Right atrium auricular region (tissue), 2 donors: Measurements from ENCODE around the gene PGBD1. TPM values are rescaled to one million over a fixed set of nuclear protein-coding genes. Genes with fewer than 3 reads are reported as not detected.
A peak's percentile ranks its signal among the peaks of the same experiment; 100 is the strongest.

Experiments used
- DNase-seq: peaks from one replicate; pipeline ENCODE4 v3.0.0-alpha.2; 2019; ENCODE audit warnings: low spot score
- H3K27ac ChIP-seq, 2 donors: fragments of 200-600 bp; sonication (generic); 1 replicate in 1 of 2; 2 replicates in 1 of 2; pipeline ENCODE4 v1.5.1; 2016 to 2019
- H3K27me3 ChIP-seq, 2 donors: fragments of 200-600 bp; sonication (generic); one replicate each; pipeline versions ENCODE4 v1.5.1 to v1.6.0; 2017 to 2019
- H3K36me3 ChIP-seq: fragments of 200-600 bp; sonication (generic); one replicate; pipeline ENCODE4 v1.5.1; 2016
- H3K4me1 ChIP-seq, 2 donors: fragments of 200-600 bp; sonication (generic); one replicate each; pipeline versions ENCODE4 v1.5.1 to v1.6.0; 2017 to 2019
- H3K4me3 ChIP-seq, 2 donors: fragments of 200-600 bp; sonication (generic); 1 replicate in 1 of 2; 2 replicates in 1 of 2; pipeline ENCODE4 v1.5.1; 2017 to 2019; ENCODE audit warnings: mild to moderate bottlenecking in 1 of 2, moderate library complexity in 1 of 2
- H3K9me3 ChIP-seq, 2 donors: fragments of 200-600 bp; sonication (generic); one replicate each; pipeline ENCODE4 v1.5.1; 2019
- CTCF ChIP-seq, 2 donors: fragments of 200-600 bp; sonication (generic); IDR thresholded peaks; one replicate each; pipeline ENCODE4 v1.5.1; 2019; ENCODE audit warnings: antibody characterized with exemption in 2 of 2
- total RNA-seq, 2 donors: library from RNA; depleted of rRNA; stranded (reverse); fragments of >200 nt; gene quantifications; one replicate each; pipeline ENCODE4 v1.1.0, GENCODE V29; 2016

Gene PGBD1
- total RNA-seq, 2 donors from 2014 or later: 1.8 to 4.1 TPM

- Histone ChIP-seq H3K36me3 (peaks cover 10% of the 10 kb centered on the region), H3K27me3 (no peaks in the 10 kb centered on the region), H3K27ac (peak within 1 kb of the TSS; percentile 42 to 63), H3K4me1 (peaks cover 0 to 20% of the 10 kb centered on the region in 2 donors), H3K9me3 (no peaks in the 10 kb centered on the region), H3K4me3 (peak within 1 kb of the TSS; percentile 73 to 82)
- no peak for TF ChIP-seq CTCF (IDR thresholded peaks at IDR 0.05)
- DNase-seq: peak; percentile 66
Observed at GRCh38 chr6:28252009-28252975, 29.1 kb upstream of the PGBD1 start, which contains the start of gene ZKSCAN4. ZKSCAN4 (minus strand) TSS chr6:28252269; CDS start chr6:28251980, 289 bp downstream.

DNA sequence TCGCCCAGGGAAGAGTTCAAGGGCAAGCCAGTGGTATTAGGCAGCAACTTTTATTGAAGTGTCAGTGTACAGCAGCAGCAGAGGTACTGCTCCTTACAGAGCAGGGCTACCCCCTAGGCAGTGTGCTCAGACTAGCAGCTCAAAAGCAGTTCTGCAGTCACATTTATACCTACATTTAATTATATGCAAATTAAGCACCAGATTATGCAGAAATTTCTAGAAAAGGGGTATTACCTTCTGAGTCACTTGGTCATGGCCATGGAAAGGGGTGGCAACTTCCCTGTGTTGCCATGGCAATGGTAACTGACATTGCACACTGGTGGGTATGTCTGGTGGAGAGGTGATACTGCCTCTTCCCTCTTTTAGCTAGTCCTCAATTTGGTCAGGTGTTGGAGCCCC lies 27.3 kb upstream of the PGBD1 start:
- no peak for DNase-seq
- Histone ChIP-seq H3K4me1 (peaks cover 0 to 20% of the 10 kb centered on the region in 2 donors), H3K27me3 (no peaks in the 10 kb centered on the region), H3K4me3 (no peak overlapping the region), H3K36me3 (no peaks in the 10 kb centered on the region), H3K9me3 (no peaks in the 10 kb centered on the region), H3K27ac (no peak overlapping the region)
- no peak for TF ChIP-seq CTCF (IDR thresholded peaks at IDR 0.05)

DNA sequence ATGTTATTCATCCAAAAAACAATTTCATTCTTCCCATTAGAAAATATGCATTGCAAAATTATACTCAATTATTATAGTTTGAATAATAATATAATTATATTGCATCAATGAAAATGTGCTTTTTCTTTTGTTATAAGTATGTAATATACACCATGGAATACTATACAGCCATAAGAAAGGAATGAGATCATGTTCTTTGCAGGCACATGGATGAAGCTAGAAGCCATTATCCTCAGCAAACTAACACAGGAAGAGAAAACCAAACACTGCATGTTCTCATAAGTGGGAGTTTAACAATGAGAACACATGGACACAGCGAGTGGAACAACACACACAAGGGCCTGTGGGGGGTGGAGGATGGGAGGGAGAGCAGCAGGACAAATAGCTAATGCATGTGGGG lies 24.3 kb upstream of the PGBD1 start:
- Histone ChIP-seq H3K4me3 (no peak overlapping the region), H3K36me3 (no peaks in the 10 kb centered on the region), H3K27ac (no peak overlapping the region), H3K27me3 (no peaks in the 10 kb centered on the region), H3K4me1 (peaks cover 0 to 12% of the 10 kb centered on the region in 2 donors), H3K9me3 (peaks cover 0 to 7% of the 10 kb centered on the region in 2 donors)
- DNase-seq: no peak
- TF ChIP-seq CTCF (IDR thresholded peaks at IDR 0.05): no peak

DNA sequence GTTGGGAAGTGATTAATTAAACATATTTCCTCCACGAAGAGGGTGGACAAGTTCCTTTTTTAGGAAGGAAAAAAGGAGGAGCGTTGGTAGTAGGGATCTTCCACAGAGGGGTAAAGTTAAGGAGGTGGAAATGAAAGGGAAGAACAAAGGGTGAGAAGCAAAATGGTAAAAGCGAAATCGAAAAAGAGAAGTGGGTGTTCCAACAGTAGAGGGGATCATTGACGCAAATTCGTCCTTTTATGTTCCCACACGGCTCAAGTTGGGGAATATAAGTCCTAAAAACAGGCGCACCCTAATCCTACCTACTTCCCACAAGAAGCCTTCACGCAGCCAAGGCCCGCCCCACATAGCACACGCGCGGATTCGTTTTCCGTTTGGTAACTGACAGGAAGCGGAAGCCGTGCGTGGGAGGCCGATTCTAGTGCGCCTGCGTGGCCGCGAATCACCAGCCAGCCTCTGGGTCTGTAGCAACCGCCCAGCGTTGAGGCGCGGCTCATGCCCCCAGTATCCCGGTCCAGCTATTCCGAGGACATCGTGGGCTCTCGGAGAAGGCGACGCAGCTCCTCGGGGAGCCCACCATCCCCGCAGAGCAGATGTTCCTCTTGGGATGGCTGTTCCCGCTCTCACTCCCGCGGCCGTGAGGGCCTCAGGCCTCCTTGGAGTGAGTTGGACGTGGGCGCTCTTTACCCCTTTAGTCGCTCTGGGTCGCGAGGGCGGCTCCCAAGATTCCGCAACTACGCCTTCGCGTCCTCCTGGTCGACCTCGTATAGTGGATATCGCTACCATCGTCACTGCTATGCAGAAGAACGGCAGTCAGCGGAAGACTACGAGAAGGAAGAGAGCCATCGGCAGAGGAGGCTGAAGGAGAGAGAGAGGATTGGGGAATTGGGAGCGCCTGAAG lies 22.2 kb upstream of the PGBD1 start, which contains the start of gene NKAPL:
Gene NKAPL (plus strand): TSS at position 421 of the 901 bp plus-strand sequence. CDS start 75 bp downstream, at position 496.
- H3K9me3 ChIP-seq: peaks cover 0 to 7% of the 10 kb centered on the region in 2 donors
- peak within 1 kb of the TSS; percentile 33 to 57 for H3K4me3 ChIP-seq
- no peaks in the 10 kb centered on the region for H3K36me3 ChIP-seq
- H3K27ac ChIP-seq: peak within 1 kb of the TSS; percentile 27 to 28
- peaks cover 0 to 4% of the 10 kb centered on the region in 2 donors for H3K4me1 ChIP-seq
- no peaks in the 10 kb centered on the region for H3K27me3 ChIP-seq
- DNase-seq: peak; percentile 88
- no peak for TF ChIP-seq CTCF (IDR thresholded peaks at IDR 0.05)

GRCh38 chr6:28263922-28264321 lies 17.4 kb upstream of the PGBD1 start:
- no peak overlapping the region for H3K4me3 ChIP-seq
- no peaks in the 10 kb centered on the region for H3K27me3 ChIP-seq
- H3K27ac ChIP-seq: no peak overlapping the region
- DNase-seq: no peak
- no peak for TF ChIP-seq CTCF (IDR thresholded peaks at IDR 0.05)
- H3K9me3 ChIP-seq: peaks cover 0 to 7% of the 10 kb centered on the region in 2 donors
- H3K4me1 ChIP-seq: peaks cover 0 to 30% of the 10 kb centered on the region in 2 donors
- H3K36me3 ChIP-seq: no peaks in the 10 kb centered on the region
